ENCODE measurements around the gene GAS1.
A peak's percentile ranks its signal among the peaks of the same experiment; 100 is the strongest.

Gene GAS1

DNA sequence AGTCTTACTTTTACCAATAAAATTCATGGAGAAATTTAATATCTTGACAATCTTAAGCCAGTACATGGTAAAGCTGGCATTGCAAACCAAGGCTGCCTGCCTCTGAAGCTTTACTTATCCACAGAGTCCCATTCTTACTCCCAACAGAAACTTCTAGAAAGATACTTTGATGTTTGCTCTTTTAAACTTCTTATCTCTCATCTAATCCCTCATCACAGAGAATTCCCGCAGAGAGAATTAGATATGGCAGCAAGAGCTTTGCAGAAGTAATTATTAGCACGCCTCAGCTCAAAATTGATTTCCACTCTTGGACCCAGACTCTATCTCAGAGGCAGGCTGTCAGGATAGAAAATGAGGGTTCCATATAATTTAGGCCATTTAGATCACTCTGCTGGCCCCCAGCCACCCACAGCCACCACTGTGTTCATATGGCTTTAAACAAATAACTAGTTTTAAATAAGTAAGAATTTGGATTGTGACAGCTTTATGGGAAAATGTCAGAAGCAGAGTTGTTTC is 37.9 kb upstream of the GAS1 start:
- DNase-seq (ENCODE audit: low read depth), result no peak
- H3K4me3 ChIP-seq (ENCODE audit: low read length), result no peak overlapping the region
- TF ChIP-seq, protein P1, sequence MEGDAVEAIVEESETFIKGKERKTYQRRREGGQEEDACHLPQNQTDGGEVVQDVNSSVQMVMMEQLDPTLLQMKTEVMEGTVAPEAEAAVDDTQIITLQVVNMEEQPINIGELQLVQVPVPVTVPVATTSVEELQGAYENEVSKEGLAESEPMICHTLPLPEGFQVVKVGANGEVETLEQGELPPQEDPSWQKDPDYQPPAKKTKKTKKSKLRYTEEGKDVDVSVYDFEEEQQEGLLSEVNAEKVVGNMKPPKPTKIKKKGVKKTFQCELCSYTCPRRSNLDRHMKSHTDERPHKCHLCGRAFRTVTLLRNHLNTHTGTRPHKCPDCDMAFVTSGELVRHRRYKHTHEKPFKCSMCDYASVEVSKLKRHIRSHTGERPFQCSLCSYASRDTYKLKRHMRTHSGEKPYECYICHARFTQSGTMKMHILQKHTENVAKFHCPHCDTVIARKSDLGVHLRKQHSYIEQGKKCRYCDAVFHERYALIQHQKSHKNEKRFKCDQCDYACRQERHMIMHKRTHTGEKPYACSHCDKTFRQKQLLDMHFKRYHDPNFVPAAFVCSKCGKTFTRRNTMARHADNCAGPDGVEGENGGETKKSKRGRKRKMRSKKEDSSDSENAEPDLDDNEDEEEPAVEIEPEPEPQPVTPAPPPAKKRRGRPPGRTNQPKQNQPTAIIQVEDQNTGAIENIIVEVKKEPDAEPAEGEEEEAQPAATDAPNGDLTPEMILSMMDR (IDR thresholded peaks at IDR 0.05; ENCODE audit: insufficient read depth, low read depth, low read length, missing control alignments), result no peak

DNA sequence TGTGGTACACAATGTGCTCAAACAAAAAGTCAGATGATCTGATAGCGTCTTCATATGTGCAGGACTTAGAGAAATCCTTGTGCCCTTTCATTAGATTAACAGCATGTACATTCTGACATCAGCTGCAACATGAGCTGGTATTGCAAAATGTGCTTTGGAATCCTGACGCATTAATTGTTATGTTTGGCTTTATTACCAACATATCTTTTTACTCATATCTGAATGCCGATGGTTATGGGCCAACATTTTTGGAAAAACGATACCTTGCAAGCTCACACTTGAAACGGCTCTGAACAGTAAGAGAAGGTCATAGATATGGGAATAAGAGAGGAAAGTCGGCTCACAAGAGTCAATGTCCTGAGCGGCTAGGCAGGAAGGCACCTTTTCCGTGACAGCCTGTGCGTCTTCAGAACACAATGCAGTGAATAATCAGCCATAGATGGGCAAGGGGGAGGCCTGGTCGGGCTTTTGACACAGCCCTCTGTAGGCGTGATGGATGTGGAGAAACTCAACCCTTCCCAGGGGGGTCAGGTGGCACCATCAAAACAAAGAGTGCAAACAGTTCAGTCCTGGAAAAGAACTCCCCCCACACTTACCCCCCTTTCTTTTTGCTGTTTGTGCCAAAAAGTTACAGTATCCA is 36.4 kb upstream of the GAS1 start:
- TF ChIP-seq, protein P1 (IDR thresholded peaks at IDR 0.05; ENCODE audit: insufficient read depth, low read depth, low read length, missing control alignments), result no peak
- DNase-seq (ENCODE audit: low read depth), result peak; percentile 98
- no peak overlapping the region for H3K4me3 ChIP-seq (ENCODE audit: low read length)

GRCh38 chr9:86983249-86983619 is 35.9 kb upstream of the GAS1 start:
- peak; percentile 91 for DNase-seq (ENCODE audit: low read depth)
- no peak overlapping the region for H3K4me3 ChIP-seq (ENCODE audit: low read length)
- TF ChIP-seq, protein P1 (IDR thresholded peaks at IDR 0.05; ENCODE audit: insufficient read depth, low read depth, low read length, missing control alignments), result no peak

- no peak overlapping the region for H3K4me3 ChIP-seq (ENCODE audit: low read length)
- TF ChIP-seq, protein P1 (IDR thresholded peaks at IDR 0.05; ENCODE audit: insufficient read depth, low read depth, low read length, missing control alignments), result no peak
- peak; percentile 61 for DNase-seq (ENCODE audit: low read depth)
Measured at GRCh38 chr9:86980802-86981201, 33.5 kb upstream of the GAS1 start.

DNA sequence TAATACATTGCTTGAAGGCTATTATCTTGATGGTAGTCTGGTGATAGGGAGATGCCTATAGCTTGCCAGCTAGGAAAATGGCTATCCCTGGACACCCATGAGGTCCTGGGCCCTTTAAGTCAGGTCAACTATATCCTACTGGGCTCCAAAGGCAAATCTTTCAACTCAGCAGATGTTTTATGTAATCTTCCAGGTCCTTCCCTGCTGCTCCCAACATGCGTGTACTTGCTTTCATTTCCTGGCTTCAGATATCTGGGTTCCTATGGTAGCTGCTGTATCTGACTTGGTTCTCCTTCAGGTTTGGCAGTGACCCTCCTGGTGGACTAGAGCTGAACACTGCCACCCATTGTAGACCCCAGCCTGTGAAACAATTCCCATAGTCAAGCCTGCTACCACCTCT is 32.4 kb upstream of the GAS1 start:
- DNase-seq (ENCODE audit: low read depth), result peak; percentile 51
- H3K4me3 ChIP-seq (ENCODE audit: low read length), result no peak overlapping the region
- TF ChIP-seq, protein P1 (IDR thresholded peaks at IDR 0.05; ENCODE audit: insufficient read depth, low read depth, low read length, missing control alignments), result no peak

DNA sequence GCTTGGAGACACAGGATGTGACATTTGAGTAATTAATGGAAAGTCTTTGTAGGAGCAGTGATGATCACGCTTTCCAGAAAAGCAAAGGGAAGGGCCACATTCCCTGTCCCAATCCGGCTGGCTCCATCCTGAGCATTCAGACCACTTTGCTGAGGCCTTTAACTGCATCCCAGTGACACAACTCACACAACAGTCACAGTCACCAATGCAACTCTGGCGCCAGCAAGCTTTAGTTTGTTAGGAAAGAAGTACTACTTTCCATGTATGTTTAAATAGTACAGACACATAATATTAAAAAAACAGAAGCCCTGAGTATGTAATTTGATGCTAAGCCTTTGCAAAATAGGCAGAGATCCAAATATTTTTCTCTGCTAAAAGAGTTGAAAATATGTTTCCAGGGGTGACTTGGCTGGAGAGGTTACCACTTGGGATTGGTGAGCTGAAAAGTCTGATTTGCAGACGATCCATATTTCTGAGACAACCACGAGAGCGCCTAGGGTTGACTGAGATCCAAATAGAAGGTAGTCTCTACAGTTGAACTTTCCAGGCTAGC is 31.7 kb upstream of the GAS1 start:
- TF ChIP-seq, protein P1 (IDR thresholded peaks at IDR 0.05; ENCODE audit: insufficient read depth, low read depth, low read length, missing control alignments), result no peak
- no peak overlapping the region for H3K4me3 ChIP-seq (ENCODE audit: low read length)
- DNase-seq (ENCODE audit: low read depth), result no peak

GRCh38 chr9:86978413-86978812 is 31.1 kb upstream of the GAS1 start:
- TF ChIP-seq, protein P1 (IDR thresholded peaks at IDR 0.05; ENCODE audit: insufficient read depth, low read depth, low read length, missing control alignments), result no peak
- DNase-seq (ENCODE audit: low read depth), result no peak
- H3K4me3 ChIP-seq (ENCODE audit: low read length), result no peak overlapping the region

Data from epithelial cell of esophagus (primary cell).